ENCODE data around the gene FRA10AC1.

FRA10AC1 gene

GRCh38 chr10:93630625-93631557, 71.5 kb downstream of the FRA10AC1 start:
- DNase-seq (ENCODE audit: low read depth, low spot score), result no peak

GRCh38 chr10:93629647-93630305, 72.6 kb downstream of the FRA10AC1 start:
- no peak for DNase-seq (ENCODE audit: low read depth, low spot score)

- no peak for DNase-seq (ENCODE audit: low read depth, low spot score)
Observed at GRCh38 chr10:93628858-93629257, 73.5 kb downstream of the FRA10AC1 start.

- DNase-seq (ENCODE audit: low read depth, low spot score), result no peak
Observed at GRCh38 chr10:93622942-93623341, 79.5 kb downstream of the FRA10AC1 start.

DNA sequence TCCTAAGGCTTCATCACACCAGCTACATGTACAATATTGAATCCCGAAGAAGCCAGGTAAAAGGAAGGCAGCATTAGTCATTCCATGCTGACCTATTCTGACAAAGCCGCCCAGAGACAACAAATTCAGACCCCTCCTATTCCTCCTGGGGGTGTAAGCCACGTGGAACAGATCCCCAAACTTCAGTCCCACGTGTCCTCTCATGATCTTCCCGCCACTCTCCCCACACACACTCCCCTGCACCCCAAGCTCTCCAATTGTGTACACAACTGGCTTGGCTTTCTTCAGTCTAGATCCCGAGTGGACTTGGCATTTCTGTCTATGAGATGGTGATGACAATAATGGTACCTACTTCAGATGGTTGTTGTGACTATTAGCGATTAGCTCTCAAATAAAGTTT, 81.5 kb downstream of the FRA10AC1 start:
- no peak for DNase-seq (ENCODE audit: low read depth, low spot score)
